ENCODE results near the gene TUBGCP3. TPM values are rescaled to one million over a fixed set of nuclear protein-coding genes. Genes with fewer than 3 reads are reported as not detected.

The TUBGCP3 gene
- total and polyA plus RNA-seq, 9 of the 15 experiments (the other 6 are each of a cell fraction or from before 2014, with no cell fraction given), result 3.0 to 24.8 (median 15.2) TPM

DNA sequence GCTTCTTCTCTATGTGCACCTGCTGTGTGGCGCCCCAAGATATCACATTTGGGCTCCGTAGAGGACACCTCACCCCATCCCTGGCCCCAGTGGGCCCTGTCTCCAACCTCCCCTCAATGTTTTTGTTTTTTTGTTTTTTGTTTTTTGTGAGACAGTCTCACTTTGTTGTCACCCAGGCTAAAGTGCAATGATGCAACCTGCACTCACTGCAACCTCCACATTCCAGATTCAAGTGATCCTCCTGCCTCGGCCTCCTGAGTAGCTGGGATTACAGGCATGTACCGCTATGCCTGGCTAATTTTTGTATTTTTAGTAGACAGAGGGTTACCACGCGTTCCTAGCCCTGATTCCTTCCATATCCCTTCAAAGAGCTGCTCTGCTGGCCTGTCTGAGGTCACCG is 26.9 kb upstream of the TUBGCP3 start (continued):
- TF ChIP-seq, protein P1, sequence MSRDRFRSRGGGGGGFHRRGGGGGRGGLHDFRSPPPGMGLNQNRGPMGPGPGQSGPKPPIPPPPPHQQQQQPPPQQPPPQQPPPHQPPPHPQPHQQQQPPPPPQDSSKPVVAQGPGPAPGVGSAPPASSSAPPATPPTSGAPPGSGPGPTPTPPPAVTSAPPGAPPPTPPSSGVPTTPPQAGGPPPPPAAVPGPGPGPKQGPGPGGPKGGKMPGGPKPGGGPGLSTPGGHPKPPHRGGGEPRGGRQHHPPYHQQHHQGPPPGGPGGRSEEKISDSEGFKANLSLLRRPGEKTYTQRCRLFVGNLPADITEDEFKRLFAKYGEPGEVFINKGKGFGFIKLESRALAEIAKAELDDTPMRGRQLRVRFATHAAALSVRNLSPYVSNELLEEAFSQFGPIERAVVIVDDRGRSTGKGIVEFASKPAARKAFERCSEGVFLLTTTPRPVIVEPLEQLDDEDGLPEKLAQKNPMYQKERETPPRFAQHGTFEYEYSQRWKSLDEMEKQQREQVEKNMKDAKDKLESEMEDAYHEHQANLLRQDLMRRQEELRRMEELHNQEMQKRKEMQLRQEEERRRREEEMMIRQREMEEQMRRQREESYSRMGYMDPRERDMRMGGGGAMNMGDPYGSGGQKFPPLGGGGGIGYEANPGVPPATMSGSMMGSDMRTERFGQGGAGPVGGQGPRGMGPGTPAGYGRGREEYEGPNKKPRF (IDR thresholded peaks at IDR 0.05; ENCODE audit: low read depth, low read length), result no peak
- TF ChIP-seq POU5F1 (IDR thresholded peaks at IDR 0.05; ENCODE audit: borderline replicate concordance, low read depth, low read length, partially characterized antibody), result no peak
- TF ChIP-seq RBM22 (IDR thresholded peaks at IDR 0.05; ENCODE audit: low read depth, low read length, poor library complexity, severe bottlenecking), result no peak
- no peak for TF ChIP-seq PPARD (CRISPR knock-in tag; IDR thresholded peaks at IDR 0.05)
- no peak for TF ChIP-seq NR3C1 (CRISPR knock-in tag; IDR thresholded peaks at IDR 0.05)
- no peak for TF ChIP-seq HNRNPH1 (optimal IDR thresholded peaks at IDR 0.05; ENCODE audit: low read depth, low read length)
- no peak for TF ChIP-seq LARP7 (IDR thresholded peaks at IDR 0.05)
- TF ChIP-seq, protein P2, sequence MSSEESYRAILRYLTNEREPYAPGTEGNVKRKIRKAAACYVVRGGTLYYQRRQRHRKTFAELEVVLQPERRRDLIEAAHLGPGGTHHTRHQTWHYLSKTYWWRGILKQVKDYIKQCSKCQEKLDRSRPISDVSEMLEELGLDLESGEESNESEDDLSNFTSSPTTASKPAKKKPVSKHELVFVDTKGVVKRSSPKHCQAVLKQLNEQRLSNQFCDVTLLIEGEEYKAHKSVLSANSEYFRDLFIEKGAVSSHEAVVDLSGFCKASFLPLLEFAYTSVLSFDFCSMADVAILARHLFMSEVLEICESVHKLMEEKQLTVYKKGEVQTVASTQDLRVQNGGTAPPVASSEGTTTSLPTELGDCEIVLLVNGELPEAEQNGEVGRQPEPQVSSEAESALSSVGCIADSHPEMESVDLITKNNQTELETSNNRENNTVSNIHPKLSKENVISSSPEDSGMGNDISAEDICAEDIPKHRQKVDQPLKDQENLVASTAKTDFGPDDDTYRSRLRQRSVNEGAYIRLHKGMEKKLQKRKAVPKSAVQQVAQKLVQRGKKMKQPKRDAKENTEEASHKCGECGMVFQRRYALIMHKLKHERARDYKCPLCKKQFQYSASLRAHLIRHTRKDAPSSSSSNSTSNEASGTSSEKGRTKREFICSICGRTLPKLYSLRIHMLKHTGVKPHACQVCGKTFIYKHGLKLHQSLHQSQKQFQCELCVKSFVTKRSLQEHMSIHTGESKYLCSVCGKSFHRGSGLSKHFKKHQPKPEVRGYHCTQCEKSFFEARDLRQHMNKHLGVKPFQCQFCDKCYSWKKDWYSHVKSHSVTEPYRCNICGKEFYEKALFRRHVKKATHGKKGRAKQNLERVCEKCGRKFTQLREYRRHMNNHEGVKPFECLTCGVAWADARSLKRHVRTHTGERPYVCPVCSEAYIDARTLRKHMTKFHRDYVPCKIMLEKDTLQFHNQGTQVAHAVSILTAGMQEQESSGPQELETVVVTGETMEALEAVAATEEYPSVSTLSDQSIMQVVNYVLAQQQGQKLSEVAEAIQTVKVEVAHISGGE (CRISPR knock-in tag; IDR thresholded peaks at IDR 0.05), result no peak
- TF ChIP-seq ZBED1 (IDR thresholded peaks at IDR 0.05), result no peak
